Fibroblast of lung (primary cell): ENCODE results near the gene C21orf58.

Experiments
- CTCF ChIP-seq, 2 donors: IDR thresholded peaks in 1 of 2; conservative IDR thresholded peaks in 1 of 2; 1 replicate in 1 of 2; 2 replicates in 1 of 2; pipeline ENCODE4 v1.5.1; 2011 to 2012; ENCODE audit warnings: low read length in 2 of 2, control low read depth in 1 of 2, inconsistent platforms in 1 of 2, low read depth in 1 of 2, mild to moderate bottlenecking in 1 of 2
- EZH2 ChIP-seq: IDR thresholded peaks from 2 replicates; pipeline ENCODE4 v1.5.1; 2012; ENCODE audit warnings: low read length, control low read depth, mild to moderate bottlenecking; ENCODE audit errors: missing control alignments

- TF ChIP-seq CTCF (conservative IDR thresholded peaks at IDR 0.05 in 1 of 2, IDR thresholded peaks at IDR 0.05 in 1 of 2; ENCODE audit: low read depth in 1 of 2, low read length in 2 of 2), result no peak
- TF ChIP-seq EZH2, result no peak
Observed at GRCh38 chr21:46318464-46318845, 5.2 kb downstream of the C21orf58 start.
